Fibroblast of villous mesenchyme (primary cell): ENCODE data around the gene L1CAM. TPM values are rescaled to one million over a fixed set of nuclear protein-coding genes. Genes with fewer than 3 reads are reported as not detected.

Source experiments
- DNase-seq: peaks from one replicate; pipeline ENCODE4 v3.0.0-alpha.2; 2010; ENCODE audit warnings: low read depth
- H3K4me3 ChIP-seq: 2 replicates; pipeline ENCODE4 v1.5.1; 2011; ENCODE audit warnings: low read depth, mild to moderate bottlenecking, low read length
- CTCF ChIP-seq: IDR thresholded peaks from 2 replicates; pipeline ENCODE4 v1.5.1; 2012; ENCODE audit warnings: low read depth, mild to moderate bottlenecking, low read length; ENCODE audit not compliant: insufficient read depth
- total RNA-seq: library from RNA; depleted of rRNA; stranded (reverse); fragments of >200 nt; gene quantifications from 2 replicates; pipeline ENCODE4 v1.2.3, GENCODE V29; 2012

The L1CAM gene
- total RNA-seq, 1 donor: 54.4 TPM

GRCh38 chrX:153917869-153918268 is 31.9 kb upstream of the L1CAM start:
- TF ChIP-seq CTCF: no peak
- H3K4me3 ChIP-seq: no peak overlapping the region
- no peak for DNase-seq

GRCh38 chrX:153913701-153914100 is 27.7 kb upstream of the L1CAM start:
- H3K4me3 ChIP-seq: no peak overlapping the region
- no peak for DNase-seq
- no peak for TF ChIP-seq CTCF

- no peak overlapping the region for H3K4me3 ChIP-seq
- DNase-seq: no peak
- no peak for TF ChIP-seq CTCF
These were observed 27.2 kb upstream of the L1CAM start for GRCh38 chrX:153913211-153913610.

GRCh38 chrX:153911798-153912197 is 25.8 kb upstream of the L1CAM start:
- TF ChIP-seq CTCF: no peak
- no peak for DNase-seq
- H3K4me3 ChIP-seq: no peak overlapping the region

GRCh38 chrX:153910446-153910845 is 24.5 kb upstream of the L1CAM start:
- no peak overlapping the region for H3K4me3 ChIP-seq
- DNase-seq: no peak
- TF ChIP-seq CTCF: no peak

- DNase-seq: no peak
- no peak for TF ChIP-seq CTCF
- H3K4me3 ChIP-seq: no peak overlapping the region
These were observed 24.0 kb upstream of the L1CAM start for GRCh38 chrX:153909980-153910360.
